ENCODE results near the gene ZNF844.
A peak's percentile ranks its signal among the peaks of the same experiment; 100 is the strongest.
"Not testable (repeated sequence)": the region's sequence is repeated elsewhere in the genome, so short reads cannot be mapped to it uniquely, and the experiment has no call there.

Gene ZNF844

GRCh38 chr19:12064590-12065538 lies at the start of gene ZNF844:
TSS of gene ZNF844 (plus strand) at chr19:12064731. CDS start at chr19:12064874, 143 bp downstream.
- DNase-seq (ENCODE audit: low read depth in 2 of 2, low spot score in 1 of 2) = peak; percentile 28 to 58

GRCh38 chr19:12015015-12015752 lies 49.3 kb upstream of the ZNF844 start:
- DNase-seq (ENCODE audit: low read depth in 2 of 2, low spot score in 1 of 2) = no peak

GRCh38 chr19:12015753-12016116 lies 48.8 kb upstream of the ZNF844 start:
- no peak for DNase-seq (ENCODE audit: low read depth in 2 of 2, low spot score in 1 of 2)

- no peak for DNase-seq (ENCODE audit: low read depth in 2 of 2, low spot score in 1 of 2)
Observed at GRCh38 chr19:12034198-12034597, 30.3 kb upstream of the ZNF844 start.

GRCh38 chr19:12034620-12035019 lies 29.9 kb upstream of the ZNF844 start:
- DNase-seq (ENCODE audit: low read depth in 2 of 2, low spot score in 1 of 2) = no peak

GRCh38 chr19:12035220-12036172 lies 29.0 kb upstream of the ZNF844 start, which contains the start of gene ZNF433:
TSS of gene ZNF433 (minus strand) at chr19:12035679. CDS start at chr19:12035539, 140 bp downstream.
- DNase-seq (ENCODE audit: low read depth in 2 of 2, low spot score in 1 of 2) = peak; percentile 33 to 41

GRCh38 chr19:12042893-12043292 lies 21.6 kb upstream of the ZNF844 start:
- no peak for DNase-seq (ENCODE audit: low read depth in 2 of 2, low spot score in 1 of 2)

GRCh38 chr19:12043752-12044422 lies 20.6 kb upstream of the ZNF844 start:
- DNase-seq (ENCODE audit: low read depth in 2 of 2, low spot score in 1 of 2) = no peak

- no peak for DNase-seq (ENCODE audit: low read depth in 2 of 2, low spot score in 1 of 2)
Observed at GRCh38 chr19:12047868-12048267, 16.7 kb upstream of the ZNF844 start.

GRCh38 chr19:12052091-12052496 lies 12.4 kb upstream of the ZNF844 start:
- no peak for DNase-seq (ENCODE audit: low read depth in 2 of 2, low spot score in 1 of 2)

GRCh38 chr19:12052497-12053169 lies 11.9 kb upstream of the ZNF844 start, which contains the start of gene ZNF878:
TSS of gene ZNF878 (minus strand) at chr19:12052961. CDS start at chr19:12052801, 160 bp downstream.
- peak in 1 of 2 donors; percentile 19 for DNase-seq (ENCODE audit: low read depth in 2 of 2, low spot score in 1 of 2)

- DNase-seq (ENCODE audit: low read depth in 2 of 2, low spot score in 1 of 2) = no peak
Observed at GRCh38 chr19:12055784-12056183, 8.7 kb upstream of the ZNF844 start.

GRCh38 chr19:12075538-12076139 lies 11.1 kb downstream of the ZNF844 start:
- DNase-seq (ENCODE audit: low read depth in 2 of 2, low spot score in 1 of 2) = no peak

GRCh38 chr19:12076331-12076730 lies 11.8 kb downstream of the ZNF844 start:
- not testable (repeated sequence) for DNase-seq (ENCODE audit: low read depth in 2 of 2, low spot score in 1 of 2)

GRCh38 chr19:12077375-12077774 lies 12.8 kb downstream of the ZNF844 start:
- no peak for DNase-seq (ENCODE audit: low read depth in 2 of 2, low spot score in 1 of 2)

GRCh38 chr19:12083336-12083735 lies 18.8 kb downstream of the ZNF844 start:
- not testable (repeated sequence) for DNase-seq (ENCODE audit: low read depth in 2 of 2, low spot score in 1 of 2)

GRCh38 chr19:12085074-12085818 lies 20.7 kb downstream of the ZNF844 start:
- DNase-seq (ENCODE audit: low read depth in 2 of 2, low spot score in 1 of 2) = no peak

- peak; percentile 15 to 38 for DNase-seq (ENCODE audit: low read depth in 2 of 2, low spot score in 1 of 2)
Observed at GRCh38 chr19:12090807-12091206, 26.3 kb downstream of the ZNF844 start.

Data from stimulated activated CD8-positive, alpha-beta memory T cell treated with anti-CD3 and anti-CD28 coated beads, Interleukin-4, amount 100 ng/mL, for 4 hours (primary cell).